Psoas muscle (tissue), 8 donors: Measurements from ENCODE around the gene OLA1. TPM values are rescaled to one million over a fixed set of nuclear protein-coding genes. Genes with fewer than 3 reads are reported as not detected.
A peak's percentile ranks its signal among the peaks of the same experiment; 100 is the strongest.

Source experiments
- ATAC-seq, 4 donors: fragments of 200-7000 bp; cut with Tn5 transposase; one replicate each; pipeline ENCODE4 v1.9.1; 2020; ENCODE audit warnings: moderate library complexity in 3 of 4, mild to moderate bottlenecking in 2 of 4
- DNase-seq, 2 donors: peaks; one replicate each; pipeline ENCODE4 v3.0.0-alpha.2; 2020
- H3K27ac ChIP-seq: fragments of 200-600 bp; one replicate; pipeline ENCODE4 v1.8.0; 2022
- H3K27me3 ChIP-seq, 3 donors: fragments of 200-600 bp in 1 of 3; one replicate each; pipeline versions ENCODE4 v1.6.1 to v1.8.0; 2013 to 2022; ENCODE audit warnings: low read length in 2 of 3, mild to moderate bottlenecking in 2 of 3, moderate library complexity in 1 of 3; ENCODE audit not compliant: insufficient read depth in 3 of 3
- H3K36me3 ChIP-seq, 2 donors: fragments of 200-600 bp in 1 of 2; one replicate each; pipeline versions ENCODE4 v1.6.1 to v1.8.0; 2013 to 2022; ENCODE audit warnings: low read depth in 1 of 2, mild to moderate bottlenecking in 1 of 2, moderate library complexity in 1 of 2; ENCODE audit not compliant: insufficient read depth in 1 of 2
- H3K4me1 ChIP-seq: fragments of 200-600 bp; one replicate; pipeline ENCODE4 v1.8.0; 2022
- H3K4me3 ChIP-seq: fragments of 200-600 bp; one replicate; pipeline ENCODE4 v1.8.0; 2022; ENCODE audit warnings: mild to moderate bottlenecking
- H3K9me3 ChIP-seq: fragments of 200-600 bp; one replicate; pipeline ENCODE4 v1.8.0; 2022
- CTCF ChIP-seq: fragments of 200-600 bp; IDR thresholded peaks from one replicate; pipeline ENCODE4 v1.8.0; 2022; ENCODE audit warnings: antibody characterized with exemption
- WGBS, 3 donors: extraction: QIAGEN DNeasy Blood & Tissue Kit; methylation state at CpG; one replicate each; pipeline versions ENCODE4 v1.1.6 to v1.1.7; 2013; 5-methylcytosine and 5-hydroxymethylcytosine counted together
- intact Hi-C, 2 donors: fragments of 100-400 bp; cut with DNase I; formaldehyde crosslinking; loops; one replicate each; pipeline versions ENCODE4 v1.11.0 to v1.14.2; 2022
- polyA plus RNA-seq, 3 donors: library from polyadenylated mRNA; stranded (reverse); fragments of 200-250 nt; gene quantifications; one replicate each; pipeline ENCODE4 v1.2.3, GENCODE V29; 2013
- total RNA-seq, 4 donors: library from RNA; stranded (reverse); fragmentation: NEBNext Ultra II Directional in 2 of 4; extraction: Animal tissue kit (Norgen Biotek cat#: 25700) in 2 of 4; gene quantifications; one replicate each; pipeline versions ENCODE4 v1.2.1 to v1.2.4, GENCODE V29; 2021 to 2023
- donor health status: healthy with polysubstance abuse.
- donor health status: DM: no; HTN: no; CAD: no; lungs with moderate emphysema.
- donor health status: Bipolar disorder and iron deficiency.
- donor health status: healthy.
- donor health status: DM: yes; HTN: yes; CAD: no.
- donor health status: DM: no; HTN: no; CAD: no.
- donor health status: DM: no; HTN: no; CAD: no.
- donor health status: DM: yes; HTN: yes; CAD: no.

OLA1 gene
- total and polyA plus RNA-seq, 7 donors, result 86.8 to 125 (median 112) TPM

- no peak for DNase-seq
- TF ChIP-seq CTCF, result no peak
- no peaks in the 10 kb centered on the region for H3K9me3 ChIP-seq
- no peak overlapping the region for H3K27ac ChIP-seq
- no peak overlapping the region for H3K4me3 ChIP-seq
- no peaks in the 10 kb centered on the region for H3K36me3 ChIP-seq
- 74 to 92% (median 88%) methylated on average over 3 of the region's 3 CpGs for WGBS, 3 donors
- intact Hi-C loops, result loop anchor here (10.0 kb wide), 3 partner anchors 161 to 641 kb away; no protein-coding TSS in a partner anchor
- ATAC-seq, result no peak
- H3K4me1 ChIP-seq, result no peaks in the 10 kb centered on the region
- no peaks in the 10 kb centered on the region for H3K27me3 ChIP-seq
Measured at GRCh38 chr2:174046172-174046571, 202.2 kb downstream of the OLA1 start.

- Histone ChIP-seq H3K27me3 (no peaks in the 10 kb centered on the region), H3K4me1 (no peaks in the 10 kb centered on the region), H3K27ac (no peak overlapping the region), H3K9me3 (no peaks in the 10 kb centered on the region), H3K36me3 (no peaks in the 10 kb centered on the region), H3K4me3 (no peak overlapping the region)
- 84 to 87% (median 85%) methylated on average over 3 of the region's 3 CpGs for WGBS, 3 donors
- TF ChIP-seq CTCF, result no peak
- no peak for ATAC-seq
- no peak for DNase-seq
- intact Hi-C loops, result loop anchor here (5.0 to 10.0 kb wide), 4 partner anchors 160 to 640 kb away; no protein-coding TSS in a partner anchor
Measured at GRCh38 chr2:174044556-174044955, 203.8 kb downstream of the OLA1 start.

- Histone ChIP-seq H3K9me3 (no peaks in the 10 kb centered on the region), H3K27me3 (no peaks in the 10 kb centered on the region), H3K27ac (no peak overlapping the region), H3K36me3 (no peaks in the 10 kb centered on the region), H3K4me1 (peaks cover 20% of the 10 kb centered on the region), H3K4me3 (no peak overlapping the region)
- intact Hi-C loops, result loop anchor here (2.0 to 10.0 kb wide), 5 partner anchors 156 to 638 kb away; no protein-coding TSS in a partner anchor
- no peak for TF ChIP-seq CTCF
- 95 to 100% (median 95%) methylated on average over 2 of the region's 2 CpGs for WGBS, 3 donors
- DNase-seq (no peak), ATAC-seq (no peak)
Measured at GRCh38 chr2:174040417-174040701, 208.0 kb downstream of the OLA1 start.

GRCh38 chr2:174039551-174040416 lies 208.5 kb downstream of the OLA1 start:
- intact Hi-C loops, result loop anchor here (2.0 to 10.0 kb wide), 6 partner anchors 72 to 637 kb away; partner anchors contain the start of gene SP3 (in 1 of the 2)
- Histone ChIP-seq H3K27ac (peak overlapping the region; percentile 75), H3K27me3 (no peaks in the 10 kb centered on the region), H3K36me3 (no peaks in the 10 kb centered on the region), H3K4me1 (peaks cover 20% of the 10 kb centered on the region), H3K4me3 (peak overlapping the region; percentile 40), H3K9me3 (no peaks in the 10 kb centered on the region)
- ATAC-seq (peak; percentile 76 to 87 (median 80)), DNase-seq (peak; percentile 86 to 92)
- WGBS, 3 donors, result 18 to 28% (median 20%) methylated on average over 16 of the region's 16 CpGs
- TF ChIP-seq CTCF, result peak; percentile 78
